HepG2 (cell line): ENCODE results near the gene NXN. TPM values are rescaled to one million over a fixed set of nuclear protein-coding genes. Genes with fewer than 3 reads are reported as not detected.

Source experiments
- AHR ChIP-seq: IDR thresholded peaks from 2 replicates; pipeline ENCODE4 v1.6.1; 2018; ENCODE audit warnings: missing genetic modification reagents, missing compliant biosample characterization
- ATF7-NPFF ChIP-seq: sonication (generic); formaldehyde crosslinking; IDR thresholded peaks from 2 replicates; pipeline ENCODE4 v1.8.1; 2023; ENCODE audit warnings: mild to moderate bottlenecking, low read depth, missing genetic modification reagents, moderate library complexity
- CEBPG ChIP-seq: IDR thresholded peaks from 2 replicates; pipeline ENCODE4 v1.6.1; 2016
- ETV6 ChIP-seq: sonication (generic); formaldehyde crosslinking; conservative IDR thresholded peaks from 2 replicates; pipeline ENCODE4 v1.4.0; 2020; ENCODE audit warnings: missing genetic modification reagents
- MYC ChIP-seq: sonication (generic); formaldehyde crosslinking; IDR thresholded peaks from 2 replicates; pipeline ENCODE4 v1.9.0; 2021; ENCODE audit warnings: missing genetic modification reagents, borderline replicate concordance
- NAIF1 ChIP-seq: sonication (generic); formaldehyde crosslinking; IDR thresholded peaks from 2 replicates; pipeline ENCODE4 v1.5.0; 2020; ENCODE audit warnings: mild to moderate bottlenecking, missing genetic modification reagents, borderline replicate concordance
- NFE2L2 ChIP-seq: fragments of 150-350 bp; IDR thresholded peaks from 2 replicates; pipeline ENCODE4 v1.6.1; 2014; ENCODE audit warnings: low read length
- PCBP2 ChIP-seq: fragments of 200-400 bp; formaldehyde crosslinking; optimal IDR thresholded peaks from 2 replicates; pipeline ENCODE3; 2018; ENCODE audit warnings: low read length, low read depth; ENCODE audit not compliant: poor library complexity, severe bottlenecking
- RAD21 ChIP-seq: fragments of 450-650 bp; formaldehyde crosslinking; IDR thresholded peaks from 2 replicates; pipeline ENCODE4 v1.5.0; 2020; ENCODE audit warnings: mild to moderate bottlenecking
- SATB2 ChIP-seq: sonication (generic); formaldehyde crosslinking; IDR thresholded peaks from 2 replicates; pipeline ENCODE4 v1.5.0; 2020; ENCODE audit warnings: missing genetic modification reagents
- ZNF142 ChIP-seq: sonication (generic); formaldehyde crosslinking; IDR thresholded peaks from 2 replicates; pipeline ENCODE4 v1.4.0; 2020; ENCODE audit warnings: missing genetic modification reagents
- ZNF251 ChIP-seq: sonication (generic); formaldehyde crosslinking; IDR thresholded peaks from 2 replicates; pipeline ENCODE4 v1.9.0; 2021; ENCODE audit warnings: mild to moderate bottlenecking, missing genetic modification reagents
- ZNF256 ChIP-seq: sonication (generic); formaldehyde crosslinking; conservative IDR thresholded peaks from 2 replicates; pipeline ENCODE4 v1.4.0; 2020; ENCODE audit warnings: missing genetic modification reagents
- ZSCAN5A ChIP-seq: sonication (generic); formaldehyde crosslinking; IDR thresholded peaks from 2 replicates; pipeline ENCODE4 v1.8.0; 2022; ENCODE audit warnings: mild to moderate bottlenecking, missing genetic modification reagents, borderline replicate concordance
- polyA plus RNA-seq, 8 experiments: library from polyadenylated mRNA; depleted of rRNA in 3 of 8; stranded (reverse) in 7 of 8; unstranded in 1 of 8; fragments of >200 nt; fragmentation: Illumina TruSeq in 4 of 8; extraction: Trizol in 4 of 8; gene quantifications; 2 replicates each; pipeline versions ENCODE4 v1.2.1 to v1.2.3, GENCODE V29; 2011 to 2016; ENCODE audit warnings: low read depth in 4 of 8, missing spikeins in 1 of 8, mixed read lengths in 1 of 8; ENCODE audit not compliant: insufficient read depth in 1 of 8
- total RNA-seq, 5 experiments: library from RNA; depleted of rRNA; stranded (reverse); fragments of >200 nt; fragmentation: Illumina TruSeq; extraction: Trizol; gene quantifications; 2 replicates each; pipeline ENCODE4 v1.2.3, GENCODE V29; 2016; ENCODE audit warnings: low read depth in 1 of 5
- TF ChIP-seq, protein P1 (sequence below): fragments of 450-650 bp; IDR thresholded peaks from 2 replicates; pipeline ENCODE4 v1.6.1; 2017; ENCODE audit warnings: mild to moderate bottlenecking
- TF ChIP-seq, protein P2 (sequence below): sonication (generic); formaldehyde crosslinking; conservative IDR thresholded peaks from 2 replicates; pipeline ENCODE4 v1.4.0; 2020; ENCODE audit warnings: missing genetic modification reagents

The NXN gene
- total and polyA plus RNA-seq, 2 of the 13 experiments (the other 11 are each of a cell fraction or from before 2014, with no cell fraction given): 22.2 to 24.3 TPM

- TF ChIP-seq ZNF142 (CRISPR knock-in tag): no peak
- no peak for TF ChIP-seq SATB2
- no peak; the same call in 1 of the 2 replicates for TF ChIP-seq ZSCAN5A (CRISPR knock-in tag)
- TF ChIP-seq NFE2L2: no peak; the same call in 1 of the 2 replicates
- TF ChIP-seq PCBP2: no peak
- TF ChIP-seq, protein P1, sequence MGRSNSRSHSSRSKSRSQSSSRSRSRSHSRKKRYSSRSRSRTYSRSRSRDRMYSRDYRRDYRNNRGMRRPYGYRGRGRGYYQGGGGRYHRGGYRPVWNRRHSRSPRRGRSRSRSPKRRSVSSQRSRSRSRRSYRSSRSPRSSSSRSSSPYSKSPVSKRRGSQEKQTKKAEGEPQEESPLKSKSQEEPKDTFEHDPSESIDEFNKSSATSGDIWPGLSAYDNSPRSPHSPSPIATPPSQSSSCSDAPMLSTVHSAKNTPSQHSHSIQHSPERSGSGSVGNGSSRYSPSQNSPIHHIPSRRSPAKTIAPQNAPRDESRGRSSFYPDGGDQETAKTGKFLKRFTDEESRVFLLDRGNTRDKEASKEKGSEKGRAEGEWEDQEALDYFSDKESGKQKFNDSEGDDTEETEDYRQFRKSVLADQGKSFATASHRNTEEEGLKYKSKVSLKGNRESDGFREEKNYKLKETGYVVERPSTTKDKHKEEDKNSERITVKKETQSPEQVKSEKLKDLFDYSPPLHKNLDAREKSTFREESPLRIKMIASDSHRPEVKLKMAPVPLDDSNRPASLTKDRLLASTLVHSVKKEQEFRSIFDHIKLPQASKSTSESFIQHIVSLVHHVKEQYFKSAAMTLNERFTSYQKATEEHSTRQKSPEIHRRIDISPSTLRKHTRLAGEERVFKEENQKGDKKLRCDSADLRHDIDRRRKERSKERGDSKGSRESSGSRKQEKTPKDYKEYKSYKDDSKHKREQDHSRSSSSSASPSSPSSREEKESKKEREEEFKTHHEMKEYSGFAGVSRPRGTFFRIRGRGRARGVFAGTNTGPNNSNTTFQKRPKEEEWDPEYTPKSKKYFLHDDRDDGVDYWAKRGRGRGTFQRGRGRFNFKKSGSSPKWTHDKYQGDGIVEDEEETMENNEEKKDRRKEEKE: no peak
- TF ChIP-seq MYC (CRISPR knock-in tag): no peak
- TF ChIP-seq AHR (CRISPR knock-in tag): no peak; the same call in 1 of the 2 replicates
- TF ChIP-seq NAIF1 (CRISPR knock-in tag): peak; percentile 70
- no peak for TF ChIP-seq RAD21 (CRISPR knock-in tag)
- peak; percentile 63 for TF ChIP-seq ATF7-NPFF
- TF ChIP-seq, protein P2, sequence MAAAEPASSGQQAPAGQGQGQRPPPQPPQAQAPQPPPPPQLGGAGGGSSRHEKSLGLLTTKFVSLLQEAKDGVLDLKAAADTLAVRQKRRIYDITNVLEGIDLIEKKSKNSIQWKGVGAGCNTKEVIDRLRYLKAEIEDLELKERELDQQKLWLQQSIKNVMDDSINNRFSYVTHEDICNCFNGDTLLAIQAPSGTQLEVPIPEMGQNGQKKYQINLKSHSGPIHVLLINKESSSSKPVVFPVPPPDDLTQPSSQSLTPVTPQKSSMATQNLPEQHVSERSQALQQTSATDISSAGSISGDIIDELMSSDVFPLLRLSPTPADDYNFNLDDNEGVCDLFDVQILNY (CRISPR knock-in tag): no peak
- TF ChIP-seq ZNF251 (CRISPR knock-in tag): no peak
- TF ChIP-seq CEBPG (CRISPR knock-in tag): peak; percentile 89
- no peak for TF ChIP-seq ZNF256 (CRISPR knock-in tag)
- TF ChIP-seq ETV6: no peak
These were observed 49.3 kb downstream of the NXN start (continued) for GRCh38 chr17:930258-930657.
